Right kidney (tissue), 9 donors: ENCODE results near the gene SERPINH1.

Experiments
- DNase-seq: peaks from one replicate; pipeline ENCODE4 v3.0.0-alpha.2; 2016
- long read RNA-seq, 8 donors: transcript quantifications; one replicate each; lab custom pipeline, GENCODE V29; 2026

The SERPINH1 gene
- long read RNA-seq, donor 1, transcript SERPINH1-201 (5 exons, 2,225 nt), result major isoform, 158 of 185 reads
- long read RNA-seq, donor 1, partial matches to known transcripts, result 22 of 185 reads
- long read RNA-seq, donor 1, other reads (novel, unspliced or antisense), result 0 of 185 reads
- long read RNA-seq, donor 2, transcript SERPINH1-201 (5 exons, 2,225 nt), result major isoform, 74 of 267 reads
- long read RNA-seq, donor 2, partial matches to known transcripts, result 192 of 267 reads
- long read RNA-seq, donor 2, other reads (novel, unspliced or antisense), result 0 of 267 reads
- long read RNA-seq, donor 3, transcript SERPINH1-201 (5 exons, 2,225 nt), result major isoform, 57 of 181 reads
- long read RNA-seq, donor 3, partial matches to known transcripts, result 123 of 181 reads
- long read RNA-seq, donor 3, other reads (novel, unspliced or antisense), result 0 of 181 reads
- long read RNA-seq, donor 4, transcript SERPINH1-201 (5 exons, 2,225 nt), result major isoform, 90 of 114 reads
- long read RNA-seq, donor 4, partial matches to known transcripts, result 21 of 114 reads
- long read RNA-seq, donor 4, other reads (novel, unspliced or antisense), result 0 of 114 reads
- long read RNA-seq, donor 5, transcript SERPINH1-201 (5 exons, 2,225 nt), result major isoform, 97 of 129 reads
- long read RNA-seq, donor 5, partial matches to known transcripts, result 30 of 129 reads
- long read RNA-seq, donor 5, other reads (novel, unspliced or antisense), result 0 of 129 reads
- long read RNA-seq, donor 6, transcript SERPINH1-201 (5 exons, 2,225 nt), result major isoform, 80 of 122 reads
- long read RNA-seq, donor 6, partial matches to known transcripts, result 42 of 122 reads
- long read RNA-seq, donor 6, other reads (novel, unspliced or antisense), result 0 of 122 reads
- long read RNA-seq, donor 7, transcript SERPINH1-205 (3 exons, 2,283 nt), result minor isoform, 12 of 215 reads
- long read RNA-seq, donor 7, transcript SERPINH1-201 (5 exons, 2,225 nt), result major isoform, 135 of 215 reads
- long read RNA-seq, donor 7, partial matches to known transcripts, result 68 of 215 reads
- long read RNA-seq, donor 7, other reads (novel, unspliced or antisense), result 0 of 215 reads
- long read RNA-seq, donor 8, transcript SERPINH1-201 (5 exons, 2,225 nt), result major isoform, 118 of 140 reads
- long read RNA-seq, donor 8, partial matches to known transcripts, result 21 of 140 reads
- long read RNA-seq, donor 8, other reads (novel, unspliced or antisense), result 0 of 140 reads

- peak; percentile 85 for DNase-seq
These were observed at the start of gene SERPINH1 for GRCh38 chr11:75562048-75562835. Gene SERPINH1 (plus strand): TSS chr11:75562253. CDS start chr11:75566350, 4,097 bp downstream.

DNA sequence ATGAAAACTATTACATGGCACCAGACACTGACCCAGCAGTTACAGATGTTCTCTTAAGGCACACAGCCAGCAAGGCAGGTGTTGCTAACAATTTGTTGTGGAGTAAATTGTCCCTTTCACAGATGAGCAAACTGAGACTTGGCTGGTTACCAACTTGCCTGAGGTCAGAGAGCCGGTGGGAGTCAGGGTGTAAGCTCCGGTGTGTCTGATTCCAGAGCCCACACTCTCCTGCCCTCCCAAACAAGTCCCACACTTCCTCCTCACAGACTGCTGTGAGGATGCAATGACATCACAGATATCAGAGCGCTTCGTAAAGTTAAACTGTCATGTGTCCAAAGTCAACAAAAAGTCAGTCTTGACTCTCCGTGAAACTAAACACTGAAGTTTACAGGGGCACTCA lies 48.8 kb upstream of the SERPINH1 start:
- no peak for DNase-seq

- DNase-seq, result no peak
These were observed 47.5 kb upstream of the SERPINH1 start for GRCh38 chr11:75514596-75514995.

GRCh38 chr11:75516140-75516539 lies 45.9 kb upstream of the SERPINH1 start:
- no peak for DNase-seq

DNA sequence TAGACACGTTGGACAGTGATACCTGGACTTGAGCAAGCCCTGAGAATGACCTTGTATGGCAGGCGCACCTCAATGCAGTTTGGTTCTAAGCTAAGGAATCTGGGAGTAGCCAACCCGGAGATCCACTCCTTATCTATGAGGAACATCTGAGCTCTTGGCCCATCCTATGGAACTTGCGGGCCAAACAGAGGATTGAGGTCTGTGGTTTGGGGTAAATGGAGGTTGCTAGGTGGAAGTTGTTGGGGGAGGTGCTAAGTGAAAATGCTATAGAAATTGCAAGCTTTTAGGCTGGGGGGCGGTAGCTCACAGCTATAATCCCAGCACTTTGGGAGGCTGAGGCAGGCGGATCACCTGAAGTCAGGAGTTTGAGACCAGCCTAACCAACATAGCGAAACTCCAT lies 45.2 kb upstream of the SERPINH1 start:
- no peak for DNase-seq

DNA sequence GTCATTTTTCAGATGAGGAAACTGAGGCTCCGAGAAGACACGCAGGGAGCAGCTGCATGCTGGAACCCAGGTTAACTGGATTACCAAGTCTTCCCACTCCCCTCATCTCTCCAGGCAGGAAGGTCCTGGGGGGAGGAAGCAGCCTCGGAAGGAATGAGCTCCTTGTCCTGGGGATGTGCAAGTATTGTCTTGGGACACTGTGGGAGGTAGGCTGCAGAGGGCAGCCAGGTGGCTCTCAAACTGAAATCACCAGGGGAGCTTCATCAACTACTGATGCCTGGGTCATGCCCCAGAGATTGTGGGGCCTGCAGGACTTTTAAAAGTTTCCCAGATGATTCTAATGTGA lies 43.9 kb upstream of the SERPINH1 start:
- no peak for DNase-seq

DNA sequence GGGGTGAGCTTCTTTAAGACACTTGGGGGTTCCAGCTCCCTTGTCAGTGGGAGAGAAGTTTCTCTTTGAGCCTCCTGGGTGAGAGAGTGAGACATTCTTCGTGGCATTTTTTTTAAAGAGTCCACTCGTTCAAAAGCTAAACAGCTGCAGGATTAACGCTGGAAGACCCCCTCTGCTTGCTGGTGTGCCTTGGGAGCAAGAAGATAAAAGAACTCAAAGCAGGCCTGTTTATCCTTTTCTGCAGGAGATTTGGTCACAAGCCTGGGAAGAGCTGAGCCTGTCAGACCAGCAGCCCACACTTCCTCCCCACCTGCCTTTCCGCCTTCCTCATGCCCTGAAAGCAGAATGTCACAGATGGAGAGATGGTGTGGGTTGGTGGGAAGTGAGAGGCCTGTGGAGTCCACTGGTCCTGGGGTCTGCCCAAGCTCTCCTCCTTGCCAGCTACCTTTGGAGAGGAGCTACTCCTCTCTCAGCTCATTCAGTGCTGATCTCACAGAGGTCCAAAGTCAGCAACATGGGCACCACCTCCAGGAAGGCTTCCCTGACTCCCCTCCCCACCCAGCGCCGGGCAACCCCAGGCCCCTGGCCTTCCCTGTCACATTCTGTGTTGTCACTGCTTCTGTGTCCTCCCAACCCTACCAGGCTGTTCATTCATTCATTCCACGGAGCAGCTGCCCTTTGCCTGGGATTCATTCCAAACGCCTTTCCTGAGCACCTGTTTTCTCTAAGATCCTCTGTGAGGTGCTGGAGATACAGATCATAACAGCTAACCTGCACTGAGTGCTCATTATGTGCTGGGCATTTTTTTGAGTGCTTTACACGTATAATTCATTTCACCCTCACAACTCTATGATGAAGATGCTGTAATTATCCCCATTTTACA lies 43.0 kb upstream of the SERPINH1 start:
- DNase-seq, result no peak

DNA sequence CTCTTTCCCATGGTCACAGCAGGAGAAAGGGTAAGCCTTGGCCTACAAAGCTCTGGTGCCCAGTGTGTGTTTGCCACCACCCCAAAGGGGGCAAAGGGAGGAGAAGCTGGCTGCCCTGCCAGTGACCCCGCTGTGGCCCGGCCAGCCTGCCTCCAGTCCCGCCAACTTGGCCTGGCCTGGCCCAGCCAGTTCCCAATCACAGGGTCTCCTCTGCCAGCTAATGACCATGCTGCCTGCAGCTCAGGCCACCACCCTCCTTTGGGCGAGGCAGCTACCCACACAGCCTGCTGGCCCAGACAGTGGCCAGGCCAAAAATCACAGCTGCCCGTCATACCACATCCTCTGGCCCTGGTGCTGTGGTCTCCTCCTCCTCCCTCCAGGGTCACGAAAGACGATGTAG lies 41.4 kb upstream of the SERPINH1 start:
- no peak for DNase-seq

DNA sequence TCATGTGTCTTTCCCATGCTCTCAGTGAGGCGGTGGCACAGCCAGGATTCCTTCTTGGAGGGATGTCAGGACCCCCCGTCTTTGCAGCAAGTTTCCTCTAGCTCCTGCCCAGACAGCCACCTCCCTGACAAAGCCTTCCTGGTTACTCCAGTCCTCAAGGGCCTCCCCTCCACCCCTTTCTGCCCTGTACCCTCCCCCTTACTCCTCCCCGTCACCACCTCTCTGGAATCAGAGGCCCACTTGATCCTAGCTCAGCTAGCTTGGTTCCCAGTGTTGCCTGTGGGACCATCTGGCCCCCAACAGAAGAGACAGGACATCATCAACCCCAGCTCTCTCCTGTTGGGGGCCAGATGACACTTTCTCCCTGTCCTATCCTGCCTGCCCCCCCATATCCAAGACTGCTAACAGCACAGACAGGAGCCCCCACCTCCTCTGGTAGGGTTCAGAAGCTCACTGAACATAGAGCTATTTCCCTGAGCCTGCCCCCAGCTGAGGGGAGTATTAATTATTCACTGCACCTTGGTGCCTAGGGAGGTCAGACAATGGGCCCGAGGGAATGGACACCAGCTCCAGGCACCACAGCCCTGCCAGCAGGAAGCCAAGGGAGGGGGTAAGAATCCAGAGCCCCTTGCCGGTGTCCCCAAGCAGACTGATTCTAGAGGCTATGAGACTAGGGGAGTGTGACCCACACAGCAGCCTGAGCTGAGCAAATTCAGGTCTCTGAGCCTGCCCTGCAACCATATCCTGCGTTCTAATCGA lies 39.6 kb upstream of the SERPINH1 start:
- DNase-seq, result no peak

DNA sequence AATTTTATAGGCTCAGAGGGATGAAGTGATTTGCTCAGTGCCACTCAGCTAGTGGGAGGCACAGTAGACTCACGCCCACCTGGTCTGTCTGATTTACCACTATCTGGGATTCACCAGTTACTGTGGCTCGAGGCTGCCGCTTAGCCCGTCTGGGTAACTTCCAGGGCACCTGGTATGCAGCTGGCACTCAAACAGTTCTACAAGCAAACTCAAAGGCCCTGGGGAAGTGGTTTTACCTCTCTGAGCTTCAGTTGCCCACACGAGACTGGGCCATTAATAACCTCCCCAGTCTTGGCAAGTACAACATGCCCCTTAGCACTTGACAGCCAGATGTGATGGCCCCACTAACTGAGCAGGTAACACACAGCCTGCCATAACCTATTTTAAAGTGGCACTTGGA lies 38.9 kb upstream of the SERPINH1 start:
- DNase-seq, result no peak

GRCh38 chr11:75523811-75524664 lies 38.0 kb upstream of the SERPINH1 start:
- DNase-seq, result no peak

GRCh38 chr11:75524665-75525432 lies 37.2 kb upstream of the SERPINH1 start:
- DNase-seq, result peak; percentile 64

DNA sequence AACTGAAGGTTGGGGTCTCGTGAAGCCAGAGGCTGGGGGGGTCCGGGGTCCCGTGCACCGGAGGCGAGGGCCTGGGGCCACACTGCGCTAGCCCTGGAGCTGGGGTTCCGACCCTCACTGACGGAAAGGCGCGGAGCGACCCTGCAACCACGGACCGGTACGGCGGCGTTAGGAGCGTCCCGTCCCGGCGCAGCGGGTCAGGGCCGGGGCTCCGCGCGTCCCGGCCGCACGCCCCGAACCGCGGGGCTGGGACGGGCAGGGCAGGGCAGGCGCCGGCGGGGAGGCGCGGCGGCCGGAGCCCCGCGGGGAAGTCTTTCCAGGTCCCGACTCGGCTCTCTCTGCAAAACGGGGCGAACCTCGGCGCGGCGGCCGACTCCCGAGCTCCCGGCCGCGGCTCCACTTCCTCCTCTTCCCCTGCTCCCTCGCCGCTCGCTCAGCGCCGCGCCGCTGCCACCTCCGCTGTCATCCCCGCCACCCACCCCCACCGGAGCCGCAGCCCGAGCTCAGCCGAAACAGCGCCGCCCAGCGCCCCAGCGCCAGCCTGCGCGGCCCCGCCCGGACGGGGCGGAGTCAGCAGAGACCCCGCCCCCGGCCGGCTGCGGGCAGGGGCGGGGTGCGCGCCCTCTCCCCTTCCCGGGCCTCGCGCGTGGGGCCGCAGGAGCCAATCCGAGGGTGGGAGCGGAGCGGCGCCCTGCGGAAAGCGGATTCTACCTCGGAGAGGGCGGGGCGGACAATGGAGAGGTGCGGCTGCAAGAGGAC lies 36.4 kb upstream of the SERPINH1 start, which contains the start of gene GDPD5:
GDPD5 (minus strand) TSS at position 509 of the 759 bp plus-strand sequence. CDS start 48,206 bp downstream, outside the sequence.
- peak; percentile 93 for DNase-seq

- DNase-seq, result no peak
These were observed 35.9 kb upstream of the SERPINH1 start for GRCh38 chr11:75526192-75526541.

DNA sequence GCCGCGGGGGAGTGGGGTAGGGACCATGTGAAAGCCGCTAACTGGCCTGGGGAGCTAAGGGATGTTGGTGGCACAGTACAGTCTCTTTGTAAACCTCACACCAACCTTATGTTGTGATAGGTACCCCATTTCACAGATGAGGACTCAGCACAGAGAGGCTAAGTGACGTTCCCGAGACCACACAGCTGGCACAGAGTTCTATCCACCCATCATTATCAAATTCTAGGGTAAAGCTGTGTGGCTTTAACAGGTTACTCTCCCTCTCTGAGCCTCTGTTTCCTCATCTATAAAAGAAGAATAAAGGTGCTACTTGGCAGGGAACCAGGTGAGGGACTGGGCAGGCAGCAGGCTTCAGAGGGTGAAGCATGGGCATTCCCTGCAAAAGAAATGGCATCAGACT lies 34.9 kb upstream of the SERPINH1 start:
- DNase-seq, result no peak

- DNase-seq, result no peak
These were observed 33.9 kb upstream of the SERPINH1 start for GRCh38 chr11:75527938-75528735.

- DNase-seq, result no peak
These were observed 31.5 kb upstream of the SERPINH1 start for GRCh38 chr11:75530577-75530976.
